ENCODE measurements around the gene KRT86. TPM values are rescaled to one million over a fixed set of nuclear protein-coding genes. Genes with fewer than 3 reads are reported as not detected.
"Not testable (repeated sequence)": the region's sequence is repeated elsewhere in the genome, so short reads cannot be mapped to it uniquely, and the experiment has no call there.

Gene KRT86
- polyA plus RNA-seq, 2 of the 4 experiments (the other 2 are of a cell fraction), result 23.5 to 378 TPM

DNA sequence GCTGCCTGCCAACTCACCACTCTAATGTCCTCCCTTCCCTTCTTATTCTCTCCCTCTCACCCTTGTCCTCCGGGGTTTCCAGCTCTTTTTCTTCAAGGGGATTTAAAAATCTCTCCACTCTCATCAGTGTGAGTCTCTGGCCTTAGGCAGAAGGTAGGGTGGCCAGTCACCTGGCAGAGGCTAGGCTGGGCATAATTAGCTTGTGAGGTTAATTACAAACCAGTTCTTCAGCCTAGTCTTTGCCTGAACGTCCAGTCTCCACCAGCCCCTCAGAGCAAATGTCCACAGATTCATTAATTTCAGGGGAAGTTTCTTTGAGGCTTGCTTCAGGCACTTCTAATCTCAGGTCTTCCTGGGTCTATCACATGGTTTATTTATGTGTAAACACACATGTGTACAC lies 34.7 kb upstream of the KRT86 start:
- Histone ChIP-seq H3K4me1 (peaks cover 95% of the 10 kb centered on the region), H3K4me3 (peak overlapping the region; percentile 93), H3K4me2 (peak overlapping the region; percentile 99), H3K9me3 (no peaks in the 10 kb centered on the region), H3K27ac (peak overlapping the region; percentile 97)
- POLR2A ChIA-PET, result interaction anchor here (2.4 to 7.4 kb wide), 3 partner anchors 40 to 45 kb away, joined by 7 to 54 read pairs (median 15); no protein-coding TSS in a partner anchor
- ATAC-seq, result no peak
- TF ChIP-seq KDM1A (IDR thresholded peaks at IDR 0.05; ENCODE audit: low read depth), result no peak
- TF ChIP-seq, protein P1, sequence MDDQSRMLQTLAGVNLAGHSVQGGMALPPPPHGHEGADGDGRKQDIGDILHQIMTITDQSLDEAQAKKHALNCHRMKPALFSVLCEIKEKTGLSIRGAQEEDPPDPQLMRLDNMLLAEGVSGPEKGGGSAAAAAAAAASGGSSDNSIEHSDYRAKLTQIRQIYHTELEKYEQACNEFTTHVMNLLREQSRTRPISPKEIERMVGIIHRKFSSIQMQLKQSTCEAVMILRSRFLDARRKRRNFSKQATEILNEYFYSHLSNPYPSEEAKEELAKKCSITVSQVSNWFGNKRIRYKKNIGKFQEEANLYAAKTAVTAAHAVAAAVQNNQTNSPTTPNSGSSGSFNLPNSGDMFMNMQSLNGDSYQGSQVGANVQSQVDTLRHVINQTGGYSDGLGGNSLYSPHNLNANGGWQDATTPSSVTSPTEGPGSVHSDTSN (IDR thresholded peaks at IDR 0.05), result 0 out of 2 replicates have a peak, but pooled peaks have one; percentile 52
- CTCF ChIA-PET, result interaction anchor here (2.3 to 13.1 kb wide), 5 partner anchors 17 to 82 kb away, joined by 11 to 182 read pairs (median 33); no protein-coding TSS in a partner anchor
- no peak for FAIRE-seq
- WGBS (ENCODE audit: missing lambda C conversion rate), result 28% methylated on average over 2 of the region's 2 CpGs
- DNase-seq (ENCODE audit: low read depth in 1 of 2, low spot score in 1 of 2), result peak in 1 of 2 experiments; percentile 26

DNA sequence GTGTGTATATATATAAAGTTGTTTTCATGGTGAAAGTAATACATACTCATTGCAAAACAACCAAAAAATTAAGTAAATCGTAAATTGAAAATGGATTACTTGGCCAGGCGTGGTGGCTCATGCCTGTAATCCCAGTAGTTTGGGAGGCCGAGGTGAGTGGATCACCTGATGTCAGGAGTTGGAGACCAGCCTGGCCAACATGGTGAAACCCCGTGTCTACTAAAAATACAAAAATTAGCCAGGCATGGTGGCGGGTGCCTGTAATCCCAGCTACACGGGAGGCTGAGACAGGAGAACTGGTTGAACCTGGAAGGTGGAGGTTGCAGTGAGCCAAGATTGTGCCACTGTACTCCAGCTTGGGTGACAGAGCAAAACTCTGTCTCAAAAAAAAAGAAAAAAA lies 34.2 kb upstream of the KRT86 start:
- WGBS (ENCODE audit: missing lambda C conversion rate), result 62% methylated on average over 6 of the region's 6 CpGs
- not testable (repeated sequence) for DNase-seq (ENCODE audit: low read depth in 1 of 2, low spot score in 1 of 2); FAIRE-seq; ATAC-seq; H3K9me3 ChIP-seq
- Histone ChIP-seq H3K27ac (peak overlapping the region; percentile 97; a peak in 5 of 6 replicates), H3K4me3 (0 out of 3 replicates have a peak overlapping the region, but pooled peaks have one; percentile 93), H3K4me2 (peak overlapping the region; percentile 99), H3K4me1 (peaks cover 99% of the 10 kb centered on the region)
- CTCF ChIA-PET, result interaction anchor here (3.1 to 13.1 kb wide), 4 partner anchors 18 to 83 kb away, joined by 15 to 182 read pairs (median 38); no protein-coding TSS in a partner anchor
- POLR2A ChIA-PET, result interaction anchor here (2.4 to 7.4 kb wide), 2 partner anchors 40 to 45 kb away, joined by 7 to 54 read pairs; no protein-coding TSS in a partner anchor
- TF ChIP-seq, protein P2, sequence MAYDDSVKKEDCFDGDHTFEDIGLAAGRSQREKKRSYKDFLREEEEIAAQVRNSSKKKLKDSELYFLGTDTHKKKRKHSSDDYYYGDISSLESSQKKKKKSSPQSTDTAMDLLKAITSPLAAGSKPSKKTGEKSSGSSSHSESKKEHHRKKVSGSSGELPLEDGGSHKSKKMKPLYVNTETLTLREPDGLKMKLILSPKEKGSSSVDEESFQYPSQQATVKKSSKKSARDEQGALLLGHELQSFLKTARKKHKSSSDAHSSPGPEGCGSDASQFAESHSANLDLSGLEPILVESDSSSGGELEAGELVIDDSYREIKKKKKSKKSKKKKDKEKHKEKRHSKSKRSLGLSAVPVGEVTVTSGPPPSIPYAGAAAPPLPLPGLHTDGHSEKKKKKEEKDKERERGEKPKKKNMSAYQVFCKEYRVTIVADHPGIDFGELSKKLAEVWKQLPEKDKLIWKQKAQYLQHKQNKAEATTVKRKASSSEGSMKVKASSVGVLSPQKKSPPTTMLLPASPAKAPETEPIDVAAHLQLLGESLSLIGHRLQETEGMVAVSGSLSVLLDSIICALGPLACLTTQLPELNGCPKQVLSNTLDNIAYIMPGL (CRISPR knock-in tag; IDR thresholded peaks at IDR 0.05; ENCODE audit: borderline replicate concordance), result 0 out of 2 replicates have a peak, but pooled peaks have one; percentile 57
- TF ChIP-seq HOXA7 (CRISPR knock-in tag; IDR thresholded peaks at IDR 0.05), result 0 out of 2 replicates have a peak, but pooled peaks have one; percentile 36
- TF ChIP-seq TP53 (CRISPR knock-in tag; IDR thresholded peaks at IDR 0.05), result 0 out of 2 replicates have a peak, but pooled peaks have one; percentile 56
- peak; percentile 66; the same call in 1 of the 2 replicates for TF ChIP-seq RARB (CRISPR knock-in tag; IDR thresholded peaks at IDR 0.05)

DNA sequence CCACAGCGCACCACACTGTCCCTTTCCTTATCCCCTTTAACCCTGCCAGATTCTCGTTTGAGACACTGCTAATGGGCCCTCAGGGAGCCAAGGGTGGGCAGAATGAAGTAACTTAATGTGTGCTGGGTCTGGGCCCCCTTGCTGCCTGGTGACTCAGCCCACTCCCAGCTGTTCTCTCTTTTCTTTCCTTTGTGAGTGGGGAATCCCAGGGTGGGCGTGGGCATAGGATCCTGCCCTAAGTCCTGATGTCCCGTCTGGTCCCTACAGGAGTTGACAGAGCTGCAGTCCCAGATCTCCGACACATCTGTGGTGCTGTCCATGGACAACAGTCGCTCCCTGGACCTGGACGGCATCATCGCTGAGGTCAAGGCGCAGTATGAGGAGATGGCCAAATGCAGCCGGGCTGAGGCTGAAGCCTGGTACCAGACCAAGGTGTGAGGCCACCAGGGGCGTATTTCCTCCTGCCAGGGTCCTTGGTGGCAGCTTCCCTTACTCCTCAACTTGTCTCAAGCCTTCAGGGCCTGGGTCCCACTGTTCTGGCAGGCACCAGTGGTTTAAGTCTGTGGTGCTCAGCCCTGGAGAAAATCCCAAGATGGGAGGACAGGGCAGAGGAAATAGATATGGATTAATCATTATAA lies 33.1 kb upstream of the KRT86 start:
- Histone ChIP-seq H3K4me2 (peak overlapping the region; percentile 99), H3K4me1 (peaks cover 100% of the 10 kb centered on the region), H3K4me3 (no peak overlapping the region), H3K9me3 (no peaks in the 10 kb centered on the region), H3K27ac (peak overlapping the region; percentile 92 to 97)
- CTCF ChIA-PET, result interaction anchor here (0.6 to 13.4 kb wide), 16 partner anchors 6 to 638 kb away, joined by 3 to 182 read pairs (median 6); partner anchors contain the start of gene KRT7
- ATAC-seq (peak in 1 of 2 experiments; percentile 0; a peak in 3 of 6 replicates), FAIRE-seq (peak; percentile 74), DNase-seq (ENCODE audit: low read depth in 1 of 2, low spot score in 1 of 2) (peak in 1 of 2 experiments; percentile 63)
- 49% methylated on average over 11 of the region's 11 CpGs for WGBS (ENCODE audit: missing lambda C conversion rate)
- POLR2A ChIA-PET, result interaction anchor here (0.7 to 7.4 kb wide), 7 partner anchors 8 to 98 kb away, joined by 3 to 54 read pairs (median 4); partner anchors contain the start of gene KRT7
- TF ChIP-seq, protein P1 (IDR thresholded peaks at IDR 0.05), result peak; percentile 86
- TF ChIP-seq ZNF302 (CRISPR knock-in tag; IDR thresholded peaks at IDR 0.05) (no peak), TFCP2L1 (CRISPR knock-in tag; IDR thresholded peaks at IDR 0.05) (0 out of 2 replicates have a peak, but pooled peaks have one; percentile 8), E2F6 (IDR thresholded peaks at IDR 0.05; ENCODE audit: borderline replicate concordance, low read depth) (no peak), POLR2AphosphoS2 (conservative IDR thresholded peaks at IDR 0.05; ENCODE audit: low read length) (peak; percentile 95), MAZ (IDR thresholded peaks at IDR 0.05; ENCODE audit: borderline replicate concordance, low read depth, low read length) (no peak), TP53 (CRISPR knock-in tag; IDR thresholded peaks at IDR 0.05) (peak; percentile 73), MAX (IDR thresholded peaks at IDR 0.05) (peak; percentile 43; the same call in 1 of the 2 replicates), HOXB13 (CRISPR knock-in tag; IDR thresholded peaks at IDR 0.05; ENCODE audit: low read depth) (no peak), HDAC2 (IDR thresholded peaks at IDR 0.05) (no peak), CHD4 (IDR thresholded peaks at IDR 0.05; ENCODE audit: borderline replicate concordance) (no peak), FOSB (CRISPR knock-in tag; IDR thresholded peaks at IDR 0.05) (peak; percentile 77), GATA3 (IDR thresholded peaks at IDR 0.05; ENCODE audit: borderline replicate concordance) (peak; percentile 45; the same call in 1 of the 2 replicates), HOXA7 (CRISPR knock-in tag; IDR thresholded peaks at IDR 0.05) (peak; percentile 75; the same call in 1 of the 2 replicates), CHD2 (IDR thresholded peaks at IDR 0.05; ENCODE audit: low read length, partially characterized antibody) (no peak), CBX2 (IDR thresholded peaks at IDR 0.05; ENCODE audit: borderline replicate concordance, low read depth) (no peak), EHF (CRISPR knock-in tag; IDR thresholded peaks at IDR 0.05) (peak; percentile 64; the same call in 1 of the 2 replicates), FOSL2 (IDR thresholded peaks at IDR 0.05) (no peak), FOSL2 (CRISPR knock-in tag; IDR thresholded peaks at IDR 0.05) (peak; percentile 63), HEYL (CRISPR knock-in tag; IDR thresholded peaks at IDR 0.05) (no peak), EHMT2 (IDR thresholded peaks at IDR 0.05; ENCODE audit: low read depth) (no peak), NFE2L2 (conservative IDR thresholded peaks at IDR 0.05; ENCODE audit: low read length) (no peak)
